Spleen (tissue), 11 donors: ENCODE results near the gene DENND6B. TPM values are rescaled to one million over a fixed set of nuclear protein-coding genes. Genes with fewer than 3 reads are reported as not detected.
"Not testable (repeated sequence)": the region's sequence is repeated elsewhere in the genome, so short reads cannot be mapped to it uniquely, and the experiment has no call there.

Experiments
- DNase-seq: peaks from one replicate; pipeline ENCODE4 v3.0.0-alpha.2; 2020
- H3K27ac ChIP-seq, 8 donors: fragments of 200-600 bp; sonication (generic) in 7 of 8; 1 replicate in 4 of 8; 2 replicates in 4 of 8; pipeline versions ENCODE4 v1.5.0 to v1.8.0; 2016 to 2021; ENCODE audit warnings: inconsistent platforms in 4 of 8, mild to moderate bottlenecking in 4 of 8, moderate library complexity in 1 of 8
- H3K27me3 ChIP-seq, 7 donors: fragments of 200-600 bp; sonication (generic) in 6 of 7; replicated peaks in 1 of 7; 1 replicate in 4 of 7; 2 replicates in 3 of 7; pipeline versions ENCODE4 v1.5.0 to v1.8.0; 2016 to 2021; ENCODE audit warnings: inconsistent platforms in 3 of 7, mild to moderate bottlenecking in 1 of 7
- H3K36me3 ChIP-seq, 6 donors: fragments of 200-600 bp; sonication (generic) in 5 of 6; 1 replicate in 4 of 6; 2 replicates in 2 of 6; pipeline versions ENCODE4 v1.5.0 to v1.8.0; 2016 to 2021; ENCODE audit warnings: inconsistent platforms in 2 of 6
- H3K4me1 ChIP-seq, 6 donors: fragments of 200-600 bp; sonication (generic) in 5 of 6; 1 replicate in 3 of 6; 2 replicates in 3 of 6; pipeline versions ENCODE4 v1.5.0 to v1.8.0; 2016 to 2021; ENCODE audit warnings: inconsistent platforms in 3 of 6
- H3K4me3 ChIP-seq, 8 donors: fragments of 200-600 bp; sonication (generic) in 7 of 8; 1 replicate in 4 of 8; 2 replicates in 4 of 8; pipeline versions ENCODE4 v1.5.0 to v1.8.0; 2016 to 2021; ENCODE audit warnings: inconsistent platforms in 4 of 8, mild to moderate bottlenecking in 4 of 8, moderate library complexity in 2 of 8
- H3K9me3 ChIP-seq, 8 donors: fragments of 200-600 bp; sonication (generic) in 7 of 8; 1 replicate in 4 of 8; 2 replicates in 4 of 8; pipeline versions ENCODE4 v1.5.0 to v1.8.0; 2016 to 2021; ENCODE audit warnings: inconsistent platforms in 4 of 8
- POLR2A ChIP-seq, 3 donors: fragments of 450-650 bp; IDR thresholded peaks; one replicate each; pipeline ENCODE4 v1.5.1; 2017; ENCODE audit warnings: antibody characterized with exemption in 3 of 3, mild to moderate bottlenecking in 1 of 3
- POLR2AphosphoS5 ChIP-seq, 3 donors: sonication (generic); formaldehyde crosslinking; IDR thresholded peaks; one replicate each; pipeline ENCODE4 v1.5.1; 2017; ENCODE audit warnings: antibody characterized with exemption in 3 of 3
- WGBS, 5 donors: extraction: QIAGEN DNeasy Blood & Tissue Kit in 3 of 5; methylation state at CpG; one replicate each; pipeline versions ENCODE4 v1.1.5 to v1.1.7; 2013 to 2018; 5-methylcytosine and 5-hydroxymethylcytosine counted together
- intact Hi-C: fragments of 100-400 bp; cut with DNase I; formaldehyde crosslinking; loops from one replicate; pipeline ENCODE4 v1.15.0; 2023; ENCODE audit warnings: low total_unique reads
- polyA plus RNA-seq, 3 donors: library from polyadenylated mRNA; stranded (reverse); fragments of 200-250 nt; gene quantifications; one replicate each; pipeline ENCODE4 v1.2.1, GENCODE V29; 2013
- total RNA-seq, 7 donors: library from RNA; depleted of rRNA in 3 of 7; stranded (reverse); fragments of >200 nt in 3 of 7; fragmentation: NEBNext Ultra II Directional in 4 of 7; extraction: Animal tissue kit (Norgen Biotek cat#: 25700) in 4 of 7; gene quantifications; one replicate each; pipeline versions ENCODE4 v1.1.0 to v1.2.1, GENCODE V29; 2016 to 2021
- TF ChIP-seq, protein P1 (sequence below), 11 experiments: fragments of 200-600 bp in 7 of 11; fragments of 450-650 bp in 4 of 11; sonication (generic) in 4 of 11; IDR thresholded peaks in 8 of 11; conservative IDR thresholded peaks in 3 of 11; 1 replicate in 7 of 11; 2 replicates in 4 of 11; pipeline versions ENCODE4 v1.4.0 to v1.8.0; 2016 to 2021; ENCODE audit warnings: antibody characterized with exemption in 11 of 11, inconsistent platforms in 4 of 11, mild to moderate bottlenecking in 1 of 11
- donor health status: healthy with polysubstance abuse.
- donor health status: DM: no; HTN: no; CAD: no; lungs with moderate emphysema.
- donor health status: DM: no; HTN: no; CAD: no.
- donor health status: Bipolar disorder and iron deficiency.
- donor health status: healthy.
- donor health status: DM: no; HTN: no; CAD: no.
- donor health status: DM: yes; HTN: yes; CAD: no.

The DENND6B gene
- total and polyA plus RNA-seq, 10 donors: 4.5 to 10.4 (median 6.3) TPM

DNA sequence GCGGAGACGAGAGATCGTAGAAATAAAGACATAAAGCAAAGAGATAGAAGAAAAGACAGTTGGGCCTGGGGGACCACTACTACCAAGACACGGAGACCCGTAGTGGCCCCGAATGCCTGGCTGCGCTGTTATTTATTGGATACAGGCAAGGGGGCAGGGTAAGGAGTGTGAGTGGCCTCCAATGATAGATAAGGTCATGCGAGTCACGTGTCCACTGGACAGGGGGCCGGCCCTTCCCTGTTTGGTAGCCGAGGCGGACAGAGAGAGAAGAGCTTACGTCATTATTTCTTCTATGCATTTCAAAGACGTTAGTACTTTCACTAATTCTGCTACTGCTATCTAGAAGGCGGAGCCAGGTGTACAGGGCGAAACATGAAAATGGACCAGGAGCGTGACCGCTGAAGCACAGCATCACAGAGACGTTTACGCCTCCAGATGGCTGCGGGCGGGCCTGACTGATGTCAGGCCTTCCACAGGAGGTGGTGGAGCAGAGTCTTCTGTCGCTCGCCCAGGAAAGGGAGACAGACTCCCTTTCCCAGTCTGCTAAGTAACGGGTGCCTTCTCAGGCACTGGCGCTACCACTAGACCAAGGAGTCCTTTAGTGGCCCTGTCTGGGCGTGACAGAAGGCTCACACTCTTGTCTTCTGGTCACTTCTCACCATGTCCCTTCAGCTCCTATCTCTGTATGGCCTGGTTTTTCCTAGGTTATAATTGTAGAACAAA, 41.1 kb upstream of the DENND6B start:
- Histone ChIP-seq H3K27ac (no peak overlapping the region), H3K36me3 (peaks cover 2 to 65% (median 16%) of the 10 kb centered on the region in 6 donors), H3K4me3 (no peak overlapping the region), H3K4me1 (peaks cover 0 to 29% (median 12%) of the 10 kb centered on the region in 6 donors), H3K27me3 (no peaks in the 10 kb centered on the region), H3K9me3 (no peaks in the 10 kb centered on the region)
- WGBS, 5 donors: 94 to 97% (median 96%) methylated on average over 27 of the region's 27 CpGs
- TF ChIP-seq POLR2A (IDR thresholded peaks at IDR 0.05): no peak
- no peak for TF ChIP-seq POLR2AphosphoS5 (IDR thresholded peaks at IDR 0.05)
- TF ChIP-seq, protein P1, sequence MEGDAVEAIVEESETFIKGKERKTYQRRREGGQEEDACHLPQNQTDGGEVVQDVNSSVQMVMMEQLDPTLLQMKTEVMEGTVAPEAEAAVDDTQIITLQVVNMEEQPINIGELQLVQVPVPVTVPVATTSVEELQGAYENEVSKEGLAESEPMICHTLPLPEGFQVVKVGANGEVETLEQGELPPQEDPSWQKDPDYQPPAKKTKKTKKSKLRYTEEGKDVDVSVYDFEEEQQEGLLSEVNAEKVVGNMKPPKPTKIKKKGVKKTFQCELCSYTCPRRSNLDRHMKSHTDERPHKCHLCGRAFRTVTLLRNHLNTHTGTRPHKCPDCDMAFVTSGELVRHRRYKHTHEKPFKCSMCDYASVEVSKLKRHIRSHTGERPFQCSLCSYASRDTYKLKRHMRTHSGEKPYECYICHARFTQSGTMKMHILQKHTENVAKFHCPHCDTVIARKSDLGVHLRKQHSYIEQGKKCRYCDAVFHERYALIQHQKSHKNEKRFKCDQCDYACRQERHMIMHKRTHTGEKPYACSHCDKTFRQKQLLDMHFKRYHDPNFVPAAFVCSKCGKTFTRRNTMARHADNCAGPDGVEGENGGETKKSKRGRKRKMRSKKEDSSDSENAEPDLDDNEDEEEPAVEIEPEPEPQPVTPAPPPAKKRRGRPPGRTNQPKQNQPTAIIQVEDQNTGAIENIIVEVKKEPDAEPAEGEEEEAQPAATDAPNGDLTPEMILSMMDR (IDR thresholded peaks at IDR 0.05 in 8 of 11, conservative IDR thresholded peaks at IDR 0.05 in 3 of 11): no peak
- intact Hi-C loops: no loop called here
- DNase-seq: peak; percentile 18

DNA sequence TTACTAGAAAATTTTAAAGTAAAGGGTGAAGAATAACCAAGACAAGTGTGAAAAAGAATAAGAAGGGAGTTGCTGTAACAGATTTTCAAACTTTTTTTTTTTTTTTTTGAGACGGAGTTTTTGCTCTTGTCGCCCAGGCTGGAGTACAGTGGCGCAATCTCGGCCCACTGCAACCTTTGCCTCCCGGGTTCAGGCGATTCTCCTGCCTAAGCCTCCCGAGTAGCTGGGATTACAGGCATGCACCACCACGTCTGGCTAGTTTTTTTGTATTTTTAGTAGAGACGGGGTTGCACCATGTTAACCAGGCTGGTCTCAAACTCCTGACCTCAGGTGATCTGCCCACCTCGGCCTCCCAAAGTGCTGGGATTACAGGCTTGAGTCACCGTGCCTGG, 37.0 kb upstream of the DENND6B start:
- H3K27me3 ChIP-seq, H3K4me3 ChIP-seq, H3K27ac ChIP-seq, intact Hi-C loops, H3K9me3 ChIP-seq, DNase-seq: not testable (repeated sequence)
- Histone ChIP-seq H3K4me1 (peaks cover 0 to 55% (median 21%) of the 10 kb centered on the region in 6 donors), H3K36me3 (peaks cover 0 to 63% (median 11%) of the 10 kb centered on the region in 6 donors)
- WGBS, 5 donors: 87 to 95% (median 91%) methylated on average over 11 of the region's 11 CpGs

DNA sequence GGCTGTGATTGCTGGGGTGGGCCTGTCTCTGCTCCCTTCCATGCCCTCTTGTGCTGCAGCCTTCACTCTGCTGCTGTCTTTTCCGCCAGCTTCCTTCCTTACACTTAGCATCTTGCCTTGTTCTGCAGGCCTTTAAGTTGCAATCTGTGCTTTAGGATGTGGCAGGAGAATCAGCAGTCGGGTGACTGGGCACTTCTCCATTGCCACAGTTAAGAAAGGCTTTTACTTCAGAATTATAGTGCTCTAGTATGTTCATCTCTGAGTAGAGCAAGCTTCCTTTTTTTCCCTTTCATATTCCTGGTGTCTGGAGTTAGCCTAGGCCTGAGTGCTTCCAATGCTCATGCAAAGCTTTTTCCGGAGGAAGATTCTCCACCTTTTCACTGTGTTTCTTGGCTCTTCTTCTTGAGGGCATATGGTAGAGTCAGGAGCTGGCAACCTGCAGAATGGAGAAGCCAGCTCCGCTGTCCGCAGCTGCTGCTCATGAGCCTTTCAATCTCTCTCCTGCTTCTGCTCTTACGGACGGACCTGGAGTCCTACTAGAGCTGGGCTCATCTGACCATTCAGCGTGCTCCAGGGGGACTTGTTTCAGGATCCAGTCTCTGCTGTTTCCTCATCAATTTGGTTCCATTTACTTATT, 36.5 kb upstream of the DENND6B start:
- Histone ChIP-seq H3K9me3 (peaks cover 0 to 3% (median 0%) of the 10 kb centered on the region in 8 donors), H3K27ac (peak overlapping the region in 1 of 8 donors; percentile 46), H3K4me1 (peaks cover 0 to 56% (median 22%) of the 10 kb centered on the region in 6 donors), H3K4me3 (no peak overlapping the region), H3K36me3 (peaks cover 0 to 58% (median 9%) of the 10 kb centered on the region in 6 donors), H3K27me3 (no peaks in the 10 kb centered on the region)
- intact Hi-C loops: no loop called here
- DNase-seq: no peak
- TF ChIP-seq POLR2A (IDR thresholded peaks at IDR 0.05) (no peak), POLR2AphosphoS5 (IDR thresholded peaks at IDR 0.05) (no peak)
- TF ChIP-seq, protein P1 (IDR thresholded peaks at IDR 0.05 in 8 of 11, conservative IDR thresholded peaks at IDR 0.05 in 3 of 11): no peak
- 81 to 91% (median 86%) methylated on average over 8 of the region's 8 CpGs for WGBS, 5 donors

DNA sequence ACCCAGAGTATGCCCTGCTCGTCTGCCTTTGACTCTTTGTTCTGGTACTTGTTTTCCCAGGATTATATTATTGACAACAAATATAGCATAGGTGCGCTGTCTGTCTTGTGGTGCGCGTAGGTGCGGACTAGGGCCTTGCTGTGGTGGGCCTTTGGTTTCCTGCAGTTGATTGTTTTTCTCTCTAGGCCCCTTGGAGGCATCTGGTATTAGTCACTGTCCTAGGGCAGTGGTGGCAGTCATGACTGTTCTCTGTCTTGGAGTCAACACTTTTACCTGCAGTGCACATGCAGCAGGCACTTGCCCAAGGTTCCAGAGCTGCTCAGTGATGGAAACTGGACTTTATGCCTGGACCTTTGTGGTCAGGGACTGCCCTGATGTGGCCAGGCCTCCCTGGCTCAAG, 34.9 kb upstream of the DENND6B start:
- H3K27me3 ChIP-seq: no peaks in the 10 kb centered on the region
- TF ChIP-seq POLR2A (IDR thresholded peaks at IDR 0.05) (no peak), POLR2AphosphoS5 (IDR thresholded peaks at IDR 0.05) (no peak)
- TF ChIP-seq, protein P1 (IDR thresholded peaks at IDR 0.05 in 8 of 11, conservative IDR thresholded peaks at IDR 0.05 in 3 of 11): no peak
- WGBS, 5 donors: 70 to 91% (median 88%) methylated on average over 5 of the region's 5 CpGs
- H3K9me3 ChIP-seq: peaks cover 0 to 3% (median 0%) of the 10 kb centered on the region in 8 donors
- intact Hi-C loops: no loop called here
- peak overlapping the region in 2 of 8 donors; percentile 6 to 46 for H3K27ac ChIP-seq
- peaks cover 0 to 66% (median 26%) of the 10 kb centered on the region in 6 donors for H3K4me1 ChIP-seq
- H3K4me3 ChIP-seq: no peak overlapping the region
- H3K36me3 ChIP-seq: peaks cover 0 to 51% (median 9%) of the 10 kb centered on the region in 6 donors
- DNase-seq: no peak
